Activated T-helper 1 cell treated with anti-CD3 and anti-CD28 coated beads, Interleukin-12 subunit alpha, Interleukin-12 subunit beta, Interleukin-2, Interleukin-4 antibody, amounts not matched to agents 30 ng/mL and 10 ng/mL and 1 ng/mL, durations not matched to agents 14 hours and 24 hours and 36 hours (primary cell): ENCODE measurements around the gene RPL13A. TPM values are rescaled to one million over a fixed set of nuclear protein-coding genes. Genes with fewer than 3 reads are reported as not detected.
A peak's percentile ranks its signal among the peaks of the same experiment; 100 is the strongest.

ENCODE experiments used
- DNase-seq: peaks from one replicate; pipeline ENCODE4 v3.0.0; 2021; ENCODE audit warnings: low spot score
- H3K27ac Mint-ChIP-seq: one replicate; pipeline ENCODE4 v1.8.0; 2021; ENCODE audit warnings: mild to moderate bottlenecking, mixed read lengths
- H3K27me3 Mint-ChIP-seq: one replicate; pipeline ENCODE4 v1.8.0; 2022; ENCODE audit warnings: mild to moderate bottlenecking, moderate library complexity, mixed read lengths; ENCODE audit not compliant: insufficient read depth
- H3K36me3 Mint-ChIP-seq: one replicate; pipeline ENCODE4 v1.8.0; 2021; ENCODE audit warnings: low read depth, mixed read lengths
- H3K4me1 Mint-ChIP-seq: one replicate; pipeline ENCODE4 v1.8.0; 2021; ENCODE audit warnings: low read depth, mixed read lengths
- H3K4me3 Mint-ChIP-seq: one replicate; pipeline ENCODE4 v1.8.0; 2021; ENCODE audit warnings: mild to moderate bottlenecking, moderate library complexity, mixed read lengths
- H3K9me3 Mint-ChIP-seq: one replicate; pipeline ENCODE4 v1.8.0; 2021; ENCODE audit warnings: mixed read lengths
- intact Hi-C: fragments of 100-400 bp; cut with micrococcal nuclease; formaldehyde crosslinking; loops from one replicate; pipeline ENCODE4 v1.15.1; 2024
- total RNA-seq: library from RNA; stranded (reverse); gene quantifications from 2 replicates; pipeline ENCODE4 v1.2.3, GENCODE V29; 2022

RPL13A gene
- total RNA-seq, 1 donor from 2014 or later, result 2,988 TPM

DNA sequence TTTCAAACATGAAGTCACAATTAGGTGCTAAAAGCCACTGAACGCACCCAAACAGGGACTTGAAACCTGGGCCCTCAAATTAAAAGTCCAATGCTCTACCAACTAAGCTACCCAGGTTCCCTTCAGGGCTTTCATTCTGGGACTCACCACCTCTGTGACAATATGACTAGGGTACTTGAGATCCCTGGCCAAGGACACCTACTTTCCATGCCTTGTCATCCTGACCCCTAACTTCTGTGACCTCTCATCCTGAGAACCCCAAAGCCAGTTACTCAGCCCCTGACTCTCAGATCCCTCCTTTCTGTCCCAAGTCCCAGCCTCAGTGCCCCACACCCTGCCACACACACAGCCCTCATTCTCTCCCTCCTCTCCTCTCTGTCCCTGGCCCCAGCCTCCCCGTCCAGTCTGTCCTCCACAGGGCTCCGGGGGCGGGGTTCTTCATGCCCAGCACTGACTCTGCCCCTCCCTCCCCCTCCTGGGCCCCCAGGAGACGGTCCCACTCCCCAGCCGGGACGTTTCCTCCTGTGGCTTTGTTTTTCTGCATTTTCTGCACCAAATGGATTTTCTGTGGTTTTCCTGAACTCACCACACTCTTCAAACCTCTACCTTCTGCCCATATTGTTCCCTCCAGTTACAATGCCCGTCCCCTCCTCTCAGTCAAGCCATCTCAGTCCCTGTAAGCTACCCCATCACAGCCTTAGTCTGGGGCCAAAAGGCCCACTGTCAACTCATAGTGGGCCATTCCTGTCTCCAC is 47.4 kb downstream of the RPL13A start:
- Mint-ChIP-seq H3K27me3 (peaks cover 7% of the 10 kb centered on the region), H3K27ac (peak overlapping the region; percentile 85), H3K4me3 (peak overlapping the region; percentile 86), H3K36me3 (no peaks in the 10 kb centered on the region), H3K4me1 (peaks cover 21% of the 10 kb centered on the region), H3K9me3 (no peaks in the 10 kb centered on the region)
- intact Hi-C loops, result loop anchor here (1.0 to 2.0 kb wide), 2 partner anchors 20 to 29 kb away; no protein-coding TSS in a partner anchor
- DNase-seq, result no peak

DNA sequence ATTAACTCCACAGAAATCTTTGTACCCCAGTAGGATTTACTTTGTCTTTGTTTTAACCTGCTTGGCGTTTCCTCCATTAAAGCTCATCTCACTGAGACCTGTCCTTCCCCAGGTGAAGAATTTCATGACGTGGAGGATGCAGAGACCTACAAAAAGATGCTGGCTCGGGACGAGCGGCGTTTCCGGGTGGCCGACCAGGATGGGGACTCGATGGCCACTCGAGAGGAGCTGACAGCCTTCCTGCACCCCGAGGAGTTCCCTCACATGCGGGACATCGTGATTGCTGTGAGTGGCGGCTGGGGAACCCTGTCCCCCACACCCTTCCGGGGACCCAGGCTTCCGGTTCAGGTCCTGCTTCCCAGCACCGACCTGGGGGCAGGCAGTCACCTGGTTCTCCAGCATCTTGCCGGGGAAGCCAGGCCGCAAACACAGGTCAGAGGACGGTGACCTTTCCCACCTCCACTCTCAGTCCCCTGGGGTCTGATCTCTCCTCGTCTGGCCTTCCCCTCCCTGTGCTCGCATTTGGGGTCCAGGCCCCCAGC is 49.6 kb downstream of the RPL13A start:
- peaks cover 21% of the 10 kb centered on the region for H3K4me1 Mint-ChIP-seq
- peaks cover 2% of the 10 kb centered on the region for H3K27me3 Mint-ChIP-seq
- intact Hi-C loops, result no loop called here
- no peaks in the 10 kb centered on the region for H3K9me3 Mint-ChIP-seq
- no peak for DNase-seq
- H3K4me3 Mint-ChIP-seq, result no peak overlapping the region
- H3K36me3 Mint-ChIP-seq, result no peaks in the 10 kb centered on the region
- H3K27ac Mint-ChIP-seq, result no peak overlapping the region

DNA sequence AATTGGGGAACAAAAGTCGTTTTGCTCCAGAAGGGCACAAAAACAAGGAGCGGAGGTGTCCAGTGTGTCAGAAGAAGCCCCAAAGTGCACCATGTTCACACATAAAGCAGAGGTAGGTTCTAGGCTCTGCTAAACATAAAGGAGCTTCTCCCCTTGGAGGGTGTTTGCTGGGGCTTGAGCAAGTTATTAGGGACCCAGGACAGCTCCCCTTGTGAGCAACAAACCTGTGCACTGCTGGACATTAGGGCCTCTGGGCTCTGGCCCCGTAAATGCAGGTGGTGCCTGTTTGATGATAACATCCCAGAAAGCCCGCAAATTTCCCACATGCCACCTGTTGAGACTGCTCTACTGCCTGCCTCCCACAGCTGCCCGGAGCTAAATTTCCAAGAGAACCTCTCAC is 51.2 kb downstream of the RPL13A start:
- no peaks in the 10 kb centered on the region for H3K9me3 Mint-ChIP-seq
- no peak for DNase-seq
- H3K27me3 Mint-ChIP-seq, result peaks cover 2% of the 10 kb centered on the region
- intact Hi-C loops, result no loop called here
- no peaks in the 10 kb centered on the region for H3K36me3 Mint-ChIP-seq
- H3K4me1 Mint-ChIP-seq, result peaks cover 12% of the 10 kb centered on the region
- no peak overlapping the region for H3K4me3 Mint-ChIP-seq
- no peak overlapping the region for H3K27ac Mint-ChIP-seq

DNA sequence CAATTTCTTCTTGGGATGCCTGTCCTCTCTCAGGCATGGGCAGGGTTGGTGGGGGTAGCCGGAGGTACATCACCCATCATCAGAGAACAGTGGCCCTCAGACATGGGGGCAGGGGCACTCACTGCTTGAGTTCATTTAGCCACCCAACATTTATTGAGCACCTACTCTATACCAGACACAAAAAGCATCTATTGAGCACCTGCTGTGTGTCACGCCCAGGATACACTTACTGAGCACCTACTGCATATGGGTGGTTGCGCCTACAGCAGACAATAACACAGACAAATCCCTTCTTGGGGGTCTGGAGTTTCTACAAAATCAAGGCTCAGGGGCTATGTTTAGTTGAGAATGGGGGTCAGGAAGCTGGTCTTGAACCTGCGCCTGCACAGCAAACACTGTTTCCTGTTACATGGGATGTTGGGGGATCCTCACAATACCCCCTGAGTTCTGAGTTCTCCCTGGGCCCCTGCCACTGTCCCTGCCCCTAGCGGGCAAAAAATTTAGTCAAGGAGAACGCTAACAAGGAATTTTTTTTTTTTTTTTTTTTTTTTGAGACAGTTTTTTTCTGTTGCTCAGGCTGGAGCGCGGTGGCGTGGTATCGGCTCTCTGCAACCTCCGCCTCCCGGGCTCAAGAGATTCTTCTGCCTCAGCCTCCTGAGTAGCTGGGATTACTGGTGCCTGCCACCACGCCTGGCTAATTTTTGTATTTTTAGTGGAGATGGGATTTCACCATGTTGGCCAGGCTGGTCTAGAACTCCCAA is 52.0 kb downstream of the RPL13A start:
- H3K36me3 Mint-ChIP-seq, result no peaks in the 10 kb centered on the region
- H3K4me1 Mint-ChIP-seq, result peaks cover 16% of the 10 kb centered on the region
- H3K27me3 Mint-ChIP-seq, result peaks cover 2% of the 10 kb centered on the region
- H3K27ac Mint-ChIP-seq, result no peak overlapping the region
- no peaks in the 10 kb centered on the region for H3K9me3 Mint-ChIP-seq
- intact Hi-C loops, result no loop called here
- DNase-seq, result no peak
- H3K4me3 Mint-ChIP-seq, result no peak overlapping the region

Other genes with a start within 250 kb of the RPL13A start
- 0.44 and 1.5 TPM in 2 replicates for gene SLC6A16, start 162.4 kb upstream of the RPL13A start, total RNA-seq
- gene CD37, start 152.2 kb upstream of the RPL13A start, total RNA-seq, result 129 and 138 TPM in 2 replicates
- gene TEAD2, start 125.2 kb upstream of the RPL13A start, total RNA-seq, result not detected in 2 replicates
- not detected in 2 replicates for gene DKKL1, start 123.7 kb upstream of the RPL13A start, total RNA-seq
- 0.15 TPM in 1 of 2 replicates, not detected in the other for gene KASH5, start 99.4 kb upstream of the RPL13A start, total RNA-seq
- not detected in 2 replicates for gene PTH2, start 64.2 kb upstream of the RPL13A start, total RNA-seq
- not detected in 2 replicates for gene GFY, start 62.2 kb upstream of the RPL13A start, total RNA-seq
- 0.16 TPM in 1 of 2 replicates, not detected in the other for gene SLC17A7, start 46.1 kb upstream of the RPL13A start, total RNA-seq
- gene PIH1D1, start 35.8 kb upstream of the RPL13A start, total RNA-seq, result 124 and 126 TPM in 2 replicates
- 23.1 and 24.5 TPM in 2 replicates for gene ALDH16A1, start 34.4 kb upstream of the RPL13A start, total RNA-seq
- gene FLT3LG, start 13.4 kb upstream of the RPL13A start, total RNA-seq, result 58.4 and 65.4 TPM in 2 replicates
- gene RPS11, start 8.8 kb downstream of the RPL13A start, total RNA-seq, result 1,890 and 1,927 TPM in 2 replicates
- gene FCGRT, start 25.1 kb downstream of the RPL13A start, total RNA-seq, result 0.88 and 1.1 TPM in 2 replicates
- 2.0 and 2.1 TPM in 2 replicates for gene RCN3, start 40.4 kb downstream of the RPL13A start, total RNA-seq
- 72.1 and 77.5 TPM in 2 replicates for gene NOSIP, start 92.9 kb downstream of the RPL13A start, total RNA-seq
- 0.59 and 1.2 TPM in 2 replicates for gene PRRG2, start 93.7 kb downstream of the RPL13A start, total RNA-seq
- 32.3 and 34.2 TPM in 2 replicates for gene PRR12, start 103.6 kb downstream of the RPL13A start, total RNA-seq
- gene RRAS, start 152.5 kb downstream of the RPL13A start, total RNA-seq, result 4.4 and 4.7 TPM in 2 replicates
- 75.4 and 79.7 TPM in 2 replicates for gene SCAF1, start 154.6 kb downstream of the RPL13A start, total RNA-seq
- gene IRF3, start 178.2 kb downstream of the RPL13A start, total RNA-seq, result 149 and 156 TPM in 2 replicates
- gene BCL2L12, start 178.3 kb downstream of the RPL13A start, total RNA-seq, result 72.2 and 73.7 TPM in 2 replicates
- 450 and 462 TPM in 2 replicates for gene PRMT1, start 189.7 kb downstream of the RPL13A start, total RNA-seq
- 6.0 and 6.9 TPM in 2 replicates for gene ADM5, start 202.0 kb downstream of the RPL13A start, total RNA-seq
- 3.1 and 3.9 TPM in 2 replicates for gene CPT1C, start 203.5 kb downstream of the RPL13A start, total RNA-seq